SU-DHL-6 (cell line): Measurements from ENCODE around the gene TENT4B.

Experiments
- H2AFZ ChIP-seq: fragments of 200-600 bp; sonication (generic); 2 replicates; pipeline ENCODE4 v1.6.1; 2014; ENCODE audit warnings: low read depth, mild to moderate bottlenecking, moderate library complexity, mixed read lengths, antibody characterized with exemption, low read length; ENCODE audit not compliant: severe bottlenecking
- H3F3A ChIP-seq: fragments of 200-600 bp; shearing (Covaris generic); 2 replicates; pipeline ENCODE4 v1.6.0; 2016; ENCODE audit warnings: antibody characterized with exemption, mild to moderate bottlenecking; ENCODE audit not compliant: insufficient read depth
- H3K27ac ChIP-seq: fragments of 200-600 bp; sonication (generic); 2 replicates; pipeline ENCODE4 v1.5.1; 2016; ENCODE audit warnings: low read depth, mild to moderate bottlenecking, low read length, moderate library complexity, mixed read lengths
- H3K27me3 ChIP-seq: fragments of 200-600 bp; sonication (generic), shearing (Covaris generic); 2 replicates; pipeline ENCODE4 v1.6.0; 2014; ENCODE audit warnings: mild to moderate bottlenecking, low read length
- H3K36me3 ChIP-seq: fragments of 200-600 bp; sonication (generic); 2 replicates; pipeline ENCODE4 v1.6.1; 2014; ENCODE audit warnings: mild to moderate bottlenecking, low read length, mixed read lengths
- H3K4me2 ChIP-seq: fragments of 300-600, 200-600 bp; shearing (Covaris generic), sonication (generic); 2 replicates; pipeline ENCODE4 v1.6.0; 2014; ENCODE audit warnings: low read length, low read depth, mild to moderate bottlenecking; ENCODE audit not compliant: poor library complexity, severe bottlenecking
- H3K4me3 ChIP-seq: fragments of 200-600 bp; sonication (generic); 2 replicates; pipeline ENCODE4 v1.5.1; 2014; ENCODE audit warnings: antibody characterized with exemption, low read length, mild to moderate bottlenecking, mixed read lengths; ENCODE audit not compliant: insufficient read depth, poor library complexity, severe bottlenecking
- H3K79me2 ChIP-seq: fragments of 200-600 bp; sonication (generic); 2 replicates; pipeline ENCODE4 v1.6.1; 2014; ENCODE audit warnings: mild to moderate bottlenecking, low read length, moderate library complexity; ENCODE audit not compliant: insufficient read depth
- H3K9ac ChIP-seq: fragments of 200-600 bp; sonication (generic); 2 replicates; pipeline ENCODE4 v1.7.0; 2014; ENCODE audit warnings: mild to moderate bottlenecking, low read length
- H3K9me2 ChIP-seq: fragments of 200-600 bp; sonication (generic); replicated peaks from 2 replicates; pipeline ENCODE4 v1.6.1; 2014; ENCODE audit warnings: low read length; ENCODE audit not compliant: insufficient read depth
- H3K9me3 ChIP-seq: fragments of 200-600 bp; sonication (generic); 2 replicates; pipeline ENCODE4 v1.6.1; 2014; ENCODE audit warnings: low read length, mixed read lengths; ENCODE audit not compliant: insufficient read depth
- H4K20me1 ChIP-seq: fragments of 200-600 bp; sonication (generic); 2 replicates; pipeline ENCODE4 v1.6.1; 2014; ENCODE audit warnings: low read depth, mild to moderate bottlenecking, antibody characterized with exemption, low read length, moderate library complexity, mixed read lengths
- CTCF ChIP-seq: fragments of 200-600 bp; sonication (generic); IDR thresholded peaks from one replicate; pipeline ENCODE4 v1.5.1; 2017; ENCODE audit warnings: antibody characterized with exemption, mild to moderate bottlenecking, low read length, moderate library complexity; ENCODE audit not compliant: insufficient read depth, poor library complexity, severe bottlenecking
- EZH2phosphoT487 ChIP-seq: fragments of 200-600 bp; sonication (generic), shearing (Covaris generic); conservative IDR thresholded peaks from 2 replicates; pipeline ENCODE4 v1.6.1; 2018; ENCODE audit warnings: mild to moderate bottlenecking, antibody characterized with exemption, low read length, moderate library complexity, mixed read lengths

TENT4B gene

DNA sequence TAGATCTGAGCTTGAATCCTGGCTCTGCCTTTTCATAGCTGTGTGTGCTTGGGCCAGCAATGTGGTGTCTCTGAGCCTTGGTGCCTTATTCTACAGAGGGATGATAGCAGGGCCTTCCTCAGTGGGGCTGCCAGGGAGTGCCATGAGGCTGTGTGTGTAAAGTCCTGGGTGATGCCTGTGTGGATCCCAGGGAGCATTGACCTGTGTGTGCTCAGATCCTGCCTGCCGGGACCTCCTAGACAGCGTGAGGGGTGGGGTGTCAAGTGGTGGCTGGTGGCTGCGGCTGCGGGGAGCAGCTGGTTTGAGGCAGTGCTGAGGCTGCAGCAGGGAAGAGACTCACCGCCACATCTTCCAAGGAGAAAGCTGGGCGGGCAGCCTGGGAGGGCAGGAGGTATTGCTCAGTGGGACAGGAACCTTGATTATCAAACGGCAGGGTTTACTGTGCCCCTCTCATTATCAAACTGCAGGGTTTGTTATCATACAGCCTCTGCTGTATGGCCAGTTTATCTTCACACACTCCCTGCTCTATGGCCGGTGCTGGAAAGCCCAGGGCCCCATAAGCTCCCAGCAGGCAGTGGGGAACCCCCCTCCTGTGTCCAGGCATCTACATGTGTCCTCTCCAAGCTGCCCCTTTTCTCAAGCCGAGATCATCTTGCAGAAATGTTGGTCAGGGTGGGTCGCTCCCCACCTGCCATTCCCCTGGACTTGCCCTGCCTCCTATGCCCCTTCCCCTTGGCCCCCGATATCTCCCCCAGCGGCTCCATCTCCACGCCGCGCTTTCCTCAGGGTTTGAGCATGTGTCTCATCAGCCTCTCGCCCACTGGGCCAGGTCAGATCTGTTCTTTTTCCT is 110.2 kb downstream of the TENT4B start:
- no peak for TF ChIP-seq CTCF
- TF ChIP-seq EZH2phosphoT487 = no peak
- Histone ChIP-seq H4K20me1 (no peaks in the 10 kb centered on the region), H3K27me3 (no peaks in the 10 kb centered on the region), H2AFZ (no peak overlapping the region), H3K9ac (no peak overlapping the region), H3K4me3 (no peak overlapping the region), H3F3A (no peaks in the 10 kb centered on the region), H3K79me2 (no peaks in the 10 kb centered on the region), H3K36me3 (no peaks in the 10 kb centered on the region), H3K27ac (no peak overlapping the region), H3K4me2 (no peak overlapping the region), H3K9me2 (no peaks in the 10 kb centered on the region), H3K9me3 (no peaks in the 10 kb centered on the region)

GRCh38 chr16:50263940-50264929 is 111.1 kb downstream of the TENT4B start:
- Histone ChIP-seq H3K36me3 (no peaks in the 10 kb centered on the region), H3K79me2 (no peaks in the 10 kb centered on the region), H4K20me1 (no peaks in the 10 kb centered on the region), H2AFZ (no peak overlapping the region), H3K9ac (no peak overlapping the region), H3K4me2 (no peak overlapping the region), H3K9me3 (no peaks in the 10 kb centered on the region), H3F3A (no peaks in the 10 kb centered on the region), H3K27me3 (no peaks in the 10 kb centered on the region), H3K27ac (no peak overlapping the region), H3K9me2 (no peaks in the 10 kb centered on the region), H3K4me3 (no peak overlapping the region)
- TF ChIP-seq EZH2phosphoT487 (no peak), CTCF (no peak)

DNA sequence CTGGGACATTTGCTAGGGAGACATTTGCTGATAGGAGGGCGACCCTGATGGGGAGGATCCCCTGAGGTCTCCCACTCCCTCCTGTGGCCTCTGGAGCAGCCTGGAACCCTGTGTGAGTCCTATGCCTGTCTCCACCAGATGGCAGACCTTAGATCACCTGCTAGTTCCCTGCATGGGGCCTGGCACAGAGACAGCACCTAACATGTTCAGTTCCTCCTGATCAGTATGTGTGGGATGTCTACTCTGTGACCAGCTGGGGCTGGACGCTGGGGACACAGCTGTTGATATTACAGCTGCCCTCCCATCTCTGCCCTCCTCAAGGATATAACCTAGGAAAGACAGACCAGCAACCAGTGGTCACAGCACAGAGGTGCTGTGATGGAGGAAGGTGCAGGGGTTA is 112.2 kb downstream of the TENT4B start:
- H3K4me3 ChIP-seq = no peak overlapping the region
- no peak overlapping the region for H3K4me2 ChIP-seq
- H3F3A ChIP-seq = no peaks in the 10 kb centered on the region
- H3K79me2 ChIP-seq = no peaks in the 10 kb centered on the region
- no peak overlapping the region for H3K9ac ChIP-seq
- no peaks in the 10 kb centered on the region for H3K9me3 ChIP-seq
- no peak overlapping the region for H3K27ac ChIP-seq
- TF ChIP-seq CTCF (peak; percentile 48), EZH2phosphoT487 (no peak)
- H3K27me3 ChIP-seq = no peaks in the 10 kb centered on the region
- no peaks in the 10 kb centered on the region for H3K36me3 ChIP-seq
- no peaks in the 10 kb centered on the region for H3K9me2 ChIP-seq
- H2AFZ ChIP-seq = no peak overlapping the region
- H4K20me1 ChIP-seq = no peaks in the 10 kb centered on the region
